Measurements from ENCODE around the gene SKP2.

GRCh38 chr5:36156121-36156601, 4.2 kb downstream of the SKP2 start:
- TF ChIP-seq CTCF (IDR thresholded peaks at IDR 0.05; ENCODE audit: low read depth, low read length, missing input control): no peak
- no peak for TF ChIP-seq YY1 (IDR thresholded peaks at IDR 0.05)
- TF ChIP-seq NR2F2 (IDR thresholded peaks at IDR 0.05): no peak
- no peak for TF ChIP-seq MAX (IDR thresholded peaks at IDR 0.05)
- no peak for TF ChIP-seq TAF1 (conservative IDR thresholded peaks at IDR 0.05)
- TF ChIP-seq RAD21 (IDR thresholded peaks at IDR 0.05): no peak
- TF ChIP-seq REST (IDR thresholded peaks at IDR 0.05): no peak
- no peak for TF ChIP-seq HNF4G (IDR thresholded peaks at IDR 0.05)
- TF ChIP-seq ATF3 (IDR thresholded peaks at IDR 0.05): no peak
- TF ChIP-seq JUND (IDR thresholded peaks at IDR 0.05): no peak
- TF ChIP-seq ZBTB33 (IDR thresholded peaks at IDR 0.05): no peak
- TF ChIP-seq EGR1 (IDR thresholded peaks at IDR 0.05; ENCODE audit: low read depth in 2 of 2): no peak
- TF ChIP-seq RXRA (IDR thresholded peaks at IDR 0.05): no peak
